A673 (cell line): ENCODE results near the gene GID4. TPM values are rescaled to one million over a fixed set of nuclear protein-coding genes. Genes with fewer than 3 reads are reported as not detected.

ENCODE experiments used
- BruUV-seq: library from RNA; stranded (reverse); fragments of 400-500 nt; replicated peaks from 2 replicates; lab custom pipeline; 2021; lab: Mats Ljungman, UMichigan
- CTCF ChIA-PET: fragments of 300-600 bp; sonication (Branson Sonifier 250); formaldehyde crosslinking; loops from one replicate; lab custom pipeline; 2022; ENCODE audit warnings: antibody characterized with exemption; lab: Charles Lee
- POLR2A ChIA-PET: fragments of 300-600 bp; sonication (Branson Sonifier 250); formaldehyde crosslinking; loops from one replicate; lab custom pipeline; 2022; ENCODE audit warnings: antibody characterized with exemption; ENCODE audit not compliant: low non-redundant PET; lab: Charles Lee
- DNase-seq: peaks from one replicate; pipeline ENCODE4 v3.0.0-alpha.2; 2015; ENCODE audit warnings: low spot score
- H3K27ac ChIP-seq: fragments of 200-600 bp; sonication (generic); 2 replicates; pipeline ENCODE4 v1.5.1; 2016; ENCODE audit warnings: mixed run types, low read depth, mild to moderate bottlenecking, mixed read lengths, antibody characterized with exemption, low read length; ENCODE audit not compliant: poor library complexity, severe bottlenecking
- H3K27me3 ChIP-seq: fragments of 200-600 bp; sonication (generic); replicated peaks from 2 replicates; pipeline ENCODE4 v1.6.1; 2017; ENCODE audit warnings: mixed run types, low read depth, mild to moderate bottlenecking, mixed read lengths, antibody characterized with exemption, low read length; ENCODE audit not compliant: insufficient read depth, poor library complexity
- H3K36me3 ChIP-seq: fragments of 200-600 bp; sonication (generic); 2 replicates; pipeline ENCODE4 v1.6.1; 2016; ENCODE audit warnings: mixed run types, mild to moderate bottlenecking, mixed read lengths, antibody characterized with exemption, low read length; ENCODE audit not compliant: insufficient read depth, poor library complexity, severe bottlenecking
- H3K4me1 ChIP-seq: fragments of 200-600 bp; sonication (generic); 2 replicates; pipeline ENCODE4 v1.6.1; 2017; ENCODE audit warnings: mixed run types, mild to moderate bottlenecking, mixed read lengths, antibody characterized with exemption, low read length; ENCODE audit not compliant: insufficient read depth, poor library complexity, severe bottlenecking
- H3K4me3 ChIP-seq: fragments of 200-600 bp; sonication (generic); 2 replicates; pipeline ENCODE4 v1.5.1; 2016; ENCODE audit warnings: low read depth, mixed run types, mild to moderate bottlenecking, mixed read lengths, low read length; ENCODE audit not compliant: poor library complexity, severe bottlenecking
- H3K9me3 ChIP-seq: fragments of 200-600 bp; sonication (generic); 2 replicates; pipeline ENCODE4 v1.6.1; 2016; ENCODE audit warnings: mixed run types, low read depth, mild to moderate bottlenecking, mixed read lengths, antibody characterized with exemption, low read length; ENCODE audit not compliant: poor library complexity, severe bottlenecking
- EZH2 ChIP-seq: fragments of 200-600 bp; sonication (generic); IDR thresholded peaks from 2 replicates; pipeline ENCODE4 v1.6.1; 2017; ENCODE audit warnings: borderline replicate concordance, low read depth, mild to moderate bottlenecking, mixed read lengths, antibody characterized with exemption, low read length; ENCODE audit not compliant: poor library complexity, severe bottlenecking
- intact Hi-C: fragments of 100-400 bp; cut with micrococcal nuclease; formaldehyde crosslinking; loops from one replicate; pipeline ENCODE4 v1.10.0; 2022; ENCODE audit not compliant: unreplicated experiment
- total RNA-seq: library from RNA; stranded (reverse); gene quantifications from 2 replicates; pipeline ENCODE4 v1.2.3, GENCODE V29; 2021
- TF ChIP-seq, protein P1 (sequence below): fragments of 300-800, 200-600 bp; sonication (generic); conservative IDR thresholded peaks from 2 replicates; pipeline ENCODE4 v1.5.1; 2017; ENCODE audit warnings: low read depth, mild to moderate bottlenecking, antibody characterized with exemption, low read length, moderate library complexity, mixed read lengths

The GID4 gene
- total RNA-seq, 1 experiment from 2014 or later = 14.0 TPM

DNA sequence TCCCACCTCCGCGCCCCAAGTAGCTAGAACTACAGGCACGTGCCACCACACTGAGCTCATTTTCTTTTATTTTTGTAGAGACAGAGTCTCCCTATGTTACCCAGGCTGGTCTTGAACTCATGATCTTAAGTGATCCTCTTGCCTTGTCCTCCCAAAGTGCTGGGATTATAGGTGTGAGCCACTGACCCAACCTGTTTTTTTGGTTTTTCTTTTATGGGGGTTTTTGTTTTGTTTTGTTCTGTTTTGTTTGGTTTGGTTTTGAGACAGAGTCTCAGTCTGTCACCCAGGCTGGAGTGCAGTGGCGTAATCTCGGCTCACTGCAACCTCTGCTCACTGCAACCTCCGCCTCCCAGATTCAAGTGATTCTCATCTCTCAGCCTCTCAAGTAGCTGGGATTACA is 16.4 kb downstream of the GID4 start:
- peaks cover 33% of the 10 kb centered on the region for H3K36me3 ChIP-seq
- CTCF ChIA-PET = no interaction called here
- POLR2A ChIA-PET = no interaction called here
- H3K4me1 ChIP-seq = no peaks in the 10 kb centered on the region
- no peak for TF ChIP-seq EZH2
- TF ChIP-seq, protein P1, sequence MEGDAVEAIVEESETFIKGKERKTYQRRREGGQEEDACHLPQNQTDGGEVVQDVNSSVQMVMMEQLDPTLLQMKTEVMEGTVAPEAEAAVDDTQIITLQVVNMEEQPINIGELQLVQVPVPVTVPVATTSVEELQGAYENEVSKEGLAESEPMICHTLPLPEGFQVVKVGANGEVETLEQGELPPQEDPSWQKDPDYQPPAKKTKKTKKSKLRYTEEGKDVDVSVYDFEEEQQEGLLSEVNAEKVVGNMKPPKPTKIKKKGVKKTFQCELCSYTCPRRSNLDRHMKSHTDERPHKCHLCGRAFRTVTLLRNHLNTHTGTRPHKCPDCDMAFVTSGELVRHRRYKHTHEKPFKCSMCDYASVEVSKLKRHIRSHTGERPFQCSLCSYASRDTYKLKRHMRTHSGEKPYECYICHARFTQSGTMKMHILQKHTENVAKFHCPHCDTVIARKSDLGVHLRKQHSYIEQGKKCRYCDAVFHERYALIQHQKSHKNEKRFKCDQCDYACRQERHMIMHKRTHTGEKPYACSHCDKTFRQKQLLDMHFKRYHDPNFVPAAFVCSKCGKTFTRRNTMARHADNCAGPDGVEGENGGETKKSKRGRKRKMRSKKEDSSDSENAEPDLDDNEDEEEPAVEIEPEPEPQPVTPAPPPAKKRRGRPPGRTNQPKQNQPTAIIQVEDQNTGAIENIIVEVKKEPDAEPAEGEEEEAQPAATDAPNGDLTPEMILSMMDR = no peak
- no TSS peak for BruUV-seq
- H3K4me3 ChIP-seq = no peak overlapping the region
- DNase-seq = no peak
- H3K27me3 ChIP-seq = no peaks in the 10 kb centered on the region
- H3K27ac ChIP-seq = no peak overlapping the region
- H3K9me3 ChIP-seq = no peaks in the 10 kb centered on the region
- intact Hi-C loops = no loop called here

DNA sequence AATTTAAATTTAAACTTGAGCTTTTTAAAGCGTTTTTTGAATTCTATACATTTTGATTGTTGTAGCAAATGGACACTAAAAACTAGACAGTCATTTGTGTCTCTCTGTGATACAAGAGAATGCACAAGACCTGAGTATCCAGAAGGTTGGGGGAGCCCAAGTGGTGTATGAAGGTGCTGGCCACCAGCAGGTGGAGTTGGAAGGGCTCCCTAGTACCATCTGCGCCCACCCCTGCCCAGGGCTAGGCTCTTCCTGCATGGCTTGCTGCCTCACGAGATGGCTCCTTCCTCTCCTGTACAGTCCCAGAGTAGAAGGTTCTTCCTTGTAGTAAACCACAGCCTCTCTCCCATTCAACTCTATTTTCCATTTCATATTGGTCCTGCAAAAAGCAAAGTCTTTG is 17.0 kb downstream of the GID4 start:
- Histone ChIP-seq H3K4me3 (no peak overlapping the region), H3K27ac (no peak overlapping the region), H3K27me3 (no peaks in the 10 kb centered on the region), H3K9me3 (no peaks in the 10 kb centered on the region), H3K4me1 (no peaks in the 10 kb centered on the region), H3K36me3 (peaks cover 33% of the 10 kb centered on the region)
- intact Hi-C loops = no loop called here
- BruUV-seq = no TSS peak
- TF ChIP-seq EZH2 = no peak
- TF ChIP-seq, protein P1 = no peak
- POLR2A ChIA-PET = no interaction called here
- CTCF ChIA-PET = no interaction called here
- no peak for DNase-seq

DNA sequence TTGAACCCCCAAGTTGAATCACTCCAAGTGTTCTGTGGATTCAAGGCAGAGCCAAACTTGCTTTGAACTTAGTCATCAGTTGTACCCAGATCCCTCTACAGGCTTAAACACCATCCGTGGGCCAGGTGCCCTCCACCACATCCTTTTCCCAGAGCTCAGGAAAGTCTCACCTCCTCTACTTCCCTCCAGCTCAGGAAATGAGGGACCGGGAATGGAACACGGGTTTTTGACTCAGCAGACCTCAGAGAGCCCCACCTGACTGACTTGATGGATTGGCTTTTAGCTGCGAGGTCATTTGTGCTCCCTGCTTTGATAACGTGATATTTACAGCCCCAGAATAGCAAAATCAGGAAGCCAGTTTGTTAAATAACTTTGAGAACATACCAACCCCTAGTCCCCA is 20.1 kb downstream of the GID4 start:
- no peak overlapping the region for H3K27ac ChIP-seq
- H3K4me1 ChIP-seq = no peaks in the 10 kb centered on the region
- no peak overlapping the region for H3K4me3 ChIP-seq
- no peak for TF ChIP-seq EZH2
- TF ChIP-seq, protein P1 = no peak
- no peaks in the 10 kb centered on the region for H3K27me3 ChIP-seq
- DNase-seq = no peak
- ChIA-PET POLR2A (no interaction called here), CTCF (no interaction called here)
- intact Hi-C loops = no loop called here
- no TSS peak for BruUV-seq
- no peaks in the 10 kb centered on the region for H3K9me3 ChIP-seq
- H3K36me3 ChIP-seq = peaks cover 34% of the 10 kb centered on the region
